Stimulated activated CD4-positive, alpha-beta T cell treated with anti-CD3 and anti-CD28 coated beads, Interleukin-15, amount 100 ng/mL, for 48 hours (primary cell): Measurements from ENCODE around the gene SLC15A3.
A peak's percentile ranks its signal among the peaks of the same experiment; 100 is the strongest.
"Not testable (repeated sequence)": the region's sequence is repeated elsewhere in the genome, so short reads cannot be mapped to it uniquely, and the experiment has no call there.

ENCODE experiments used
- DNase-seq, 2 donors: peaks; one replicate each; pipeline ENCODE4 v3.0.0-alpha.2; 2020; ENCODE audit warnings: low read depth in 2 of 2

SLC15A3 gene

GRCh38 chr11:60913793-60914632, 38.0 kb downstream of the SLC15A3 start, which contains the start of gene TMEM109:
Gene TMEM109 (plus strand): TSS chr11:60914158. CDS start chr11:60919694, 5,536 bp downstream.
- DNase-seq = peak; percentile 79 to 82

GRCh38 chr11:60912851-60913528, 39.0 kb downstream of the SLC15A3 start:
- no peak for DNase-seq

- no peak for DNase-seq
Measured at GRCh38 chr11:60912223-60912850, 39.6 kb downstream of the SLC15A3 start.

- no peak for DNase-seq
Measured at GRCh38 chr11:60910711-60911380, 41.1 kb downstream of the SLC15A3 start.

GRCh38 chr11:60910281-60910687, 41.7 kb downstream of the SLC15A3 start:
- DNase-seq = no peak

GRCh38 chr11:60909680-60910280, 42.2 kb downstream of the SLC15A3 start:
- not testable (repeated sequence) for DNase-seq

GRCh38 chr11:60908803-60909202, 43.2 kb downstream of the SLC15A3 start:
- DNase-seq = no peak

- DNase-seq = peak; percentile 96 to 99
Measured at GRCh38 chr11:60906132-60906972, 45.6 kb downstream of the SLC15A3 start, which contains the start of gene PRPF19. Gene PRPF19 (minus strand): TSS chr11:60906585. CDS start chr11:60906382, 203 bp downstream.

- no peak for DNase-seq
Measured at GRCh38 chr11:60905551-60906113, 46.3 kb downstream of the SLC15A3 start.

- no peak for DNase-seq
Measured at GRCh38 chr11:60905047-60905446, 46.9 kb downstream of the SLC15A3 start.

- no peak for DNase-seq
Measured at GRCh38 chr11:60902625-60903024, 49.4 kb downstream of the SLC15A3 start.

GRCh38 chr11:60900673-60901404, 51.1 kb downstream of the SLC15A3 start:
- no peak for DNase-seq

- no peak for DNase-seq
Measured at GRCh38 chr11:60899977-60900376, 52.0 kb downstream of the SLC15A3 start.

- DNase-seq = no peak
Measured at GRCh38 chr11:60899046-60899936, 52.7 kb downstream of the SLC15A3 start.

GRCh38 chr11:60897496-60897895, 54.5 kb downstream of the SLC15A3 start:
- DNase-seq = no peak

- no peak for DNase-seq
Measured at GRCh38 chr11:60895687-60896086, 56.3 kb downstream of the SLC15A3 start.

GRCh38 chr11:60891103-60891741, 60.8 kb downstream of the SLC15A3 start:
- no peak for DNase-seq

- no peak for DNase-seq
Measured at GRCh38 chr11:60890696-60891095, 61.3 kb downstream of the SLC15A3 start.
